Stimulated activated CD4-positive, alpha-beta T cell treated with anti-CD3 and anti-CD28 coated beads, Interleukin-1b, Interleukin-23, amount 100 ng/mL, for 24 hours (primary cell): ENCODE data around the gene RUVBL2.

Experiments used
- DNase-seq, 4 experiments: peaks; one replicate each; pipeline ENCODE4 v3.0.0-alpha.2; 2020; ENCODE audit warnings: low read depth in 4 of 4, low spot score in 1 of 4

The RUVBL2 gene

DNA sequence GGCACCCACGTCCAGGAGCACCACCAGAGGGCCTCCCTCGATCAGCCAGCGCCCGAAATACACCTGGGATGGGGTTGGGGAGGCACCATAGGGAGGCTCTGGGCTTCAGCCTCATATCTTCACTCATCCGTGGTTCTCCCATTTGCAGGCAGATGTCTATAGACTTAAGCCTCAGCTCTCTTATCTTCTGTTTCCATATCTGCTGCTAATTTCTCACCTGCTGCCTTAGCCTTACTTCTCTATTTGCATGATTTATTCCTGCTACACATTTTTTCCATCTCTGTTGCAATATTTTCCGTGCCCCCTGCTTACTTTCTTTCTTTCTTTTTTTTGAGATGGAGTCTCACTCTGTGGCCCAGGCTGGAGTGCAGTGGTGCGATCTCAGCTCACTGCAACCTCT lies 6.4 kb upstream of the RUVBL2 start:
- DNase-seq, result no peak

DNA sequence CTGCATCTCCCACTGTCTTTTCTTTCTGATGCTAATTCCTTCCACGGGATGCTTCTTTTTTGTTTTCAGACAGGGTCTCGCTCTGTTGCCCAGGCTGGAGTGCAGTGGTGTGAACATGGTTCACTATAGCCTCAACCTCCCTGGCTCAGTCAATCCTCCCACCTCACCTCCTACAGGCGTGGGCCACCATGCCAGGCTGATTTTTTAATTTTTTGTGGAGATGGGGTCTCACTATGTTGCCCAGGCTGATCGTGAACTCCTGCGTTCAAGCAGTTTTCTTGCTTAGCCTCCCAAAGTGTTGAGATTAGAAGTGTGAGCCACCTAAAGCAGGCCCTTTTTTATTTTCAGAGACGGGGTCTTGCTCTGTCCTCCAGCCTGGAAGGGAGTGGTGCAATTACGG lies 5.4 kb upstream of the RUVBL2 start:
- no peak for DNase-seq

GRCh38 chr19:48988860-48989259 lies 4.8 kb upstream of the RUVBL2 start:
- no peak for DNase-seq

DNA sequence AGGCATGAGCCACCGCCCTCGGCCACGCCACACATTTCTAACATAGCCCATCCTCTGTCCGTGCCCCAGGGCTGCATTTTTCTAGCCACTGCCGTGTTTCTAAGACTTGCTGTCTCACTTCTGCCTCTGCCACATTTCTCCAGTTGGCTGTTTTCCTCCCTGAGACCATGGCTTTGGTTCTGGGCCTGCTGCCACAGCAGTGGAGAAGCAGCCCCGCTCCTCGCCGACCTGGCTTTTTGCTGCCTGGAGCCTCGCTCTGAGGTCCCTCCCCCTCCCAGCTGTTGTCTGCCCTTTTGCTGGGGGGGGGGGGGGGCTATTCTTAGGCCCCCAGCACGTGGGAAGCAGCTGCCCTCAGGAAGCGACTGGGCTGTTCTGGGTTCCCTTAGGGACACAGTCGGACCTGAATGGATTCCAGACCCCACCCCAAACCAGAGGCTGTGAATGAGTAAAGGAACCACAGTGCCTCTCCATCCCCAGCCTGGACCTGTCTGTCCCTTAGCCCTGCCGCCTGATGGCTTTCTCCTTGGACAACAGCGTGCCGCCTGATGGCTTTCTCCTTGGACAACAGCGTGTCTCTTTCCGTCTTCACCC lies 3.9 kb upstream of the RUVBL2 start:
- DNase-seq, result no peak

DNA sequence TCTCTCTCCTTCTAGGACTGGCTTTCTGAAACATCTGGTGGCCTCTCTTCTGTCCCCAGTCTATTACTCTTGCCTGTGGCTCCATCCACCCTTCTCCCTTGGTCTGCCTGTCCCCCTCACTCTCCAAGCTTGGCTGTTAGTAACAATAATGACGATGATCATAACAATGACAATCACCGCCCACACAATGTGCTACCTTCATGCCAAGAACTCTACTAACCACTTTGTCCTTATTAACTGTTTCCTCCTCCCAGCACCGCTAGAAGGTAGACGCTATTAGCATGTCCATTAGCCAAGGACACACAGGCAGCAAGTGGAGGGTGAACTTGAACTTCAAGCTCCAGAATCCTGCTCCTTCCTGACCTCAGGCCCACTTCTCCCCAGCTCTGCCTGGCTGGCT lies 3.3 kb upstream of the RUVBL2 start:
- no peak for DNase-seq

GRCh38 chr19:48991011-48991609 lies 2.6 kb upstream of the RUVBL2 start:
- no peak for DNase-seq

DNA sequence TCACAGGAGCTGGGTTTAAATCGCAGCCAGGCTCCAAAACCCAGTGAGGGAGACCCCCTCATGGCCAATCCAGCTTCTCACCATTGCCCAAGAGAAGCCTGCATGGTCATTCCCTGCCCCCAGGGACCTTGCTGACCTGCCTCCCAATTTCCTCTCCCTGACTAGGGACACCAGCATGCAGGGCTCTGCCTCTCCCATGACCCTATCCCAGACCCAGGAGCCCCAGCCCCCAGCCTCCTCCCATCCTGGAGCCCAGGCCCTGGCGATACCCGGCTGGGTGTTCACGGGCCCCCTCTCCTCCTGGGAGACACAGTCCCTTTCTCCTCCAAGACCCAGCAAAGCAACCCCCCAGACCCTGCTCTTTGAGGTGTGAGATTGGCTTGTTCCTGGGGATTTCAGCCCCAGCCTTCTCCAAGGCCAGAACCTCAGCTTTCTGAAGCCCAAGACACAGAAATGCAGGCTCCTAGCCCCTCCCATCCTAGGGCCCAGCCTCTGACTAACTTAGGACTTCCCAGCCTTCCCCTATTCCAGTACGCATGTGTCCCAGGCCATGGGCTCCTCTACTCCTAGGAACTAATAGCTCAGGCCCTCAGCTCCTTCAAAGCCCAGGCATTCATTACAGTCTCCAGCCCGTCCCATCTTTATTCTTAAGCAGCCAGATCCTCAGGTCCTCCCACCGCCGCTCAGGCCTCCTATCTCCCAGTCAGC lies 1.7 kb upstream of the RUVBL2 start:
- DNase-seq, result no peak

- no peak for DNase-seq
These were observed 1.0 kb upstream of the RUVBL2 start for GRCh38 chr19:48992581-48993174.

DNA sequence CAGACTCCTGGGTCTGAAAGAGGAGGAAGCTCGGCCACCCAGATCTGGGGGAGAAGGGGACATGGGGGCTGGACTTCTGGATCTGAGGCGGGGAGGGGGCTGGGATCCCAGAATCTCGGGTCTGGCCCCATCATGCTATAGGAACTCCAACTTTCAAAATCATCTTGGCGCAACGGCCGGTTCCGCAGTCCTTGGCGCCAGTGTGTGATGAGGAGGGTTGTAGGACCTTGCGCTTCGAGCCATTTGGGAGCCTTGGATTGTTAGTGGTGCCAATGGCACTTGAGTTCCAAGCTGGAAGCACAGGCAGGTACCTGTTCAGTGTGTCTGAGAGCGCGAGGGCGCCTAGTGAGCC lies 324 bp downstream of the RUVBL2 start:
- DNase-seq, result no peak

- peak in 3 of 4 experiments; percentile 21 to 47 (median 21) for DNase-seq
These were observed 4.3 kb downstream of the RUVBL2 start for GRCh38 chr19:48997972-48998371.

GRCh38 chr19:48999481-49000325 lies 6.0 kb downstream of the RUVBL2 start:
- DNase-seq, result peak; percentile 27 to 54 (median 41)

DNA sequence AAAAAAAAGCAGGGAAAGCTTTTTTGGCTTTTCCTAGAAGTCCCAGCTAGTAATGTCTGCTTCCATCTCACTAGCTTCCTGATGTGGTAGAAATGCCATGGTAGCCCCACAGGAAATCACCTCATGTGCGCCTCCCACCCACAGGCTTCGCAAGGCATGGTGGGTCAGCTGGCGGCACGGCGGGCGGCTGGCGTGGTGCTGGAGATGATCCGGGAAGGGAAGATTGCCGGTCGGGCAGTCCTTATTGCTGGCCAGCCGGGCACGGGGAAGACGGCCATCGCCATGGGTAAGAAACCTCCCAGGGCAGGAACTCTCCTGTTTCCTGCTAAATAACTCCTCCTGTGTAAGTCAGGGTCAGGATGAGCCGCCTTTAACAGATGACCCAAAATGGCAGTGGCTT lies 10.4 kb downstream of the RUVBL2 start:
- no peak for DNase-seq

DNA sequence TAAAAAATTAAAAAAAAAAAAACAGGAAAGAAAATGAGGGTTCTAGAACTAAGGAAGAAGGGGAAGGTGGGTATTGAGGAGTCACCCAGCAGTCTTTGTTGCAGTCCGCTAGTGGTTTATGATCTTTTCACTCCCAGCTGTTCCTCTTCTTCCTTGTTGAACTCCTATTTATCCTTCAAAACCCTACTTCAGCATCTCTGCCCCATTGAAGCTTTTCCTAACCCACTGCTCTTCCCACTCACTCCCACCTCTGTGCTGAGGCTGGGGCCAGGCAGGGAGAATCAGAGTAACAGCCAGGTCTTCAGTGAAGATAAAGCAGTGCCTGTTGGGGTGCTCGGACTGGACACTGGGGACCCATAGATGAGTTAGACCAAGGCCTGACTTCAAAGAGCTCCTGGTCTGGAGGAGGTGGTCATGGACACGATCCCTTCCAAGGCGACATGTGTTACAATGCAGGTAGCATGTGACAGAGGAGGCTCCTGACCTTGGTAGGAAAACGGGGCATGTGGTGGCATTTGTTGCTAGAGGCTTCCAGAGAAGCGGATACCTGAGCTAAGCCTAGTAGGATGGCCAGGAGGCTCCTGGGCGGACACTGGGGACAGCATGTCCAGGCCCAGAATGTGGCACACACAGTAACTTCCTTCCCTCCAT lies 11.4 kb downstream of the RUVBL2 start:
- no peak for DNase-seq

DNA sequence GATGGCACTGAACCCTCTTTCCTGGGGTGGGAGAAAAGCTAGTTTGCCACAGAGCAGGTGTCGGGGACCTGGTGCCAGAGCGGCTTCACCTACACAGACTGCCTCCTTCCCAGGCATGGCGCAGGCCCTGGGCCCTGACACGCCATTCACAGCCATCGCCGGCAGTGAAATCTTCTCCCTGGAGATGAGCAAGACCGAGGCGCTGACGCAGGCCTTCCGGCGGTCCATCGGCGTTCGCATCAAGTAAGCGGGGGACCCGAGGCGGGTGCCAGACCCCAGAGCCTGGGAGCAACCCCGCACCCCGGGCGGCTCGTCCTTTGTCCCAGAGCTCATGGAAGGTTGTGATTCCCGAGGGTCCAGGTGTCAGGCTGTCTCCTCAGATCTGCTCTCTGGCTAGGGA lies 13.2 kb downstream of the RUVBL2 start:
- no peak for DNase-seq

- DNase-seq, result no peak
These were observed 16.1 kb downstream of the RUVBL2 start for GRCh38 chr19:49009828-49010227.

DNA sequence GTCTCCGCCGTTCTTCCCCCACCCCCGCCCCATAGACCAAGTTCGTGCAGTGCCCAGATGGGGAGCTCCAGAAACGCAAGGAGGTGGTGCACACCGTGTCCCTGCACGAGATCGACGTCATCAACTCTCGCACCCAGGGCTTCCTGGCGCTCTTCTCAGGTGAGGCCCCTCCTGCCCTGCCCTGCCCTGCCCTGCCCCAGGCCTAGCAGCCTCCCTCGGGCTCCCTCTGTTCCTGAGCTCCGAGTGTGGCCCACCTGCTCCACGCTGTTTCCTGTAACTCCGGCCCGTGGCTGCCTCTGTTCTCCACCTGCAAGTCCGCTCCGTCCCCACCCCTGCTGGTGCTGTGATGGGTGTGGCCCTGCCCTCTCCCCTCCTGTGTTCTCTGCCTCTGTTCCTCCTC lies 16.8 kb downstream of the RUVBL2 start:
- DNase-seq, result no peak

DNA sequence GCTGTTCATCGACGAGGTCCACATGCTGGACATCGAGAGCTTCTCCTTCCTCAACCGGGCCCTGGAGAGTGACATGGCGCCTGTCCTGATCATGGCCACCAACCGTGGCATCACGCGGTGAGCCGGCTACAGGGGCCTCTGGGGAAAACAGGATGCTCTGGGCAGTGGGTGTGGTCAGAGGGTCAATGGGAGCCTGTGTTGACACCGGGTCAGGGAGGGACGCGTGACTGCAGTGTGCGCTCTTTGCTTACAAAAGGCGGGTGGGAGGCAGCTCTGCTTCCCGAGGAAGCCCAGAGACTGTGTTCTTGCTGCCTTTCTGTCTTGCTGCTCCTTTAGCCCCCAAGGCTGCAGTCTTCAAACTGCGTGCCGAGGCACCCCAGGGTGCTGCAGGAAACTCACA lies 17.5 kb downstream of the RUVBL2 start:
- no peak for DNase-seq

GRCh38 chr19:49014123-49014869 lies 20.6 kb downstream of the RUVBL2 start:
- DNase-seq, result no peak

GRCh38 chr19:49014870-49015255 lies 21.2 kb downstream of the RUVBL2 start:
- DNase-seq, result no peak

GRCh38 chr19:49016067-49016839 lies 22.6 kb downstream of the RUVBL2 start:
- DNase-seq, result no peak
